GM10266 (cell line): ENCODE results near the gene HBG2.

ENCODE experiments used
- DNase-seq: peaks from one replicate; pipeline ENCODE4 v3.0.0; 2012; ENCODE audit errors: extremely low spot score
- CTCF ChIP-seq: IDR thresholded peaks from 2 replicates; pipeline ENCODE4 v1.5.1; 2012; ENCODE audit warnings: mild to moderate bottlenecking, low read depth; ENCODE audit not compliant: control insufficient read depth, insufficient read depth; ENCODE audit errors: missing control alignments

The HBG2 gene

DNA sequence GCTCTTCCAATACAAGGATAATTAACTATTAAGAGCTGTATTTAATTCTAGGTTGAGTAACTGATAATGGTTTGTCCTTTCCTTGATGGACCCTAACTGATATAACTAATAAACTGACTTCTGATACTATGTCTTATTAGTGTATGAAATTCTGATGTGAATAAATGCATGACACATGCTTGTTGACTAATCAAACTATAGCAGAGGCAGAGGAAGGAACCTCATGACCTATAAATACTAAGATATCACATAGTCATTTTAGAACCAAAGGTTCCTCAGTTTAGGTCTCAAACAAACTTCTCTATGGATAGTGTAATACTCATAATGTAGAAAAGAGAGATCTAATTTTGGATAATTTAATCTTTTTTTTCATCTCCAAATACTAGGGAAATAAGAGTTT, 15.5 kb downstream of the HBG2 start:
- TF ChIP-seq CTCF: no peak
- DNase-seq: no peak

GRCh38 chr11:5238486-5238885, 16.1 kb downstream of the HBG2 start:
- no peak for DNase-seq
- no peak for TF ChIP-seq CTCF

GRCh38 chr11:5237420-5237819, 17.2 kb downstream of the HBG2 start:
- no peak for DNase-seq
- TF ChIP-seq CTCF: no peak

DNA sequence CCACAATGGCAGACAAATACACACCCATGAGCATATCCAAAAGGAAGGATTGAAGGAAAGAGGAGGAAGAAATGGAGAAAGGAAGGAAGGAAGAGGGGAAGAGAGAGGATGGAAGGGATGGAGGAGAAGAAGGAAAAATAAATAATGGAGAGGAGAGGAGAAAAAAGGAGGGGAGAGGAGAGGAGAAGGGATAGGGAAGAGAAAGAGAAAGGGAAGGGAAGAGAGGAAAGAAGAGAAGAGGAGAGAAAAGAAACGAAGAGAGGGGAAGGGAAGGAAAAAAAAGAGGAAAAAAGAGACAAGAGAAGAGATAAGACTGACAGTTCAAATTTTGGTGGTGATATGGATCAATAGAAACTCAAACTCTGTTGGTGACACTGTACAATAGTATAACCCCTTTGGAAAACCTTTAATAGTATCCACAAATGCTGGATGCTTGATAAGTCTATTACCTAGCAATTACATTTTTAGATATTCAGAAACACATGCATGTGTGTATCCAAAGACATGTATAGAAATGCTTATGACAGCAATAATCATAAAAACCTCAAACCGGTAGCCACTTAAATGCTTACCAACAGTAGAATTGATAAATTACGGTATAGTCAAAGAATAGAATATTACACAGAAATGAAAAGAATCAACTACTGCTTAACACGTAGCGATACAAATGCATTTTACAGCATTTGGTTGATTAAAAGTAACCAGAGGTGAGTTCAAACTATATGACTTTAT, 19.1 kb downstream of the HBG2 start:
- TF ChIP-seq CTCF: no peak
- no peak for DNase-seq

DNA sequence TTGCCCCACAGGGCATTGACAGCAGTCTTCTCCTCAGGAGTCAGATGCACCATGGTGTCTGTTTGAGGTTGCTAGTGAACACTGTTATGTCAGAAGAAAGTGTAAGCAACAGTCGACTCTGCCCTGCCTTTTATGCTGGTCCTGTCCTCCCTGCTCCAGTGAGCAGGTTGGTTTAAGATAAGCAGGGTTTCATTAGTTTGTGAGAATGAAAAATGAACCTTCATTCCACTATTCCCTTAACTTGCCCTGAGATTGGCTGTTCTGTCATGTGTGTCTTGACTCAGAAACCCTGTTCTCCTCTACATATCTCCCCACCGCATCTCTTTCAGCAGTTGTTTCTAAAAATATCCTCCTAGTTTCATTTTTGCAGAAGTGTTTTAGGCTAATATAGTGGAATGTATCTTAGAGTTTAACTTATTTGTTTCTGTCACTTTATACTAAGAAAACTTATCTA, 20.2 kb downstream of the HBG2 start, which contains the start of gene HBD:
Gene HBD (minus strand): TSS at position 103 of the 454 bp plus-strand sequence. CDS start 50 bp downstream, at position 53.
- peak; percentile 4 for DNase-seq
- no peak for TF ChIP-seq CTCF

DNA sequence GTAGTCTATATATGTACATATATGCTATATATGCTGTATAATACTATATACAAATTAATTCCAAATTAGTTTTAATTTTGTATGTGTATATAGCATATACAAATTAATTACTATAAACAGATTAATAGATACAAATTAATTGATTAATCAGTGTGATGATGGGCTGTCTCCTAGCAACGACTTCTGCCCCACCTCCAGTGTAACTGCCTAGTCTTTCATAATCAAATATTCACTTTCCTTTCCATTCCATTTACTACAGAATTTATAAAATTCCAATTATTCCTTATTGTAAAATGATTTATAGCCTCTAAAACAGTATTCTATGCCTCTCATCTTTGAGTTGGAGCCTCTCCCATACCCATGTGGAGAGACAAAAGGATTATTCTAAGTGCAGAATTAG, 21.3 kb downstream of the HBG2 start:
- no peak for DNase-seq
- TF ChIP-seq CTCF: no peak

DNA sequence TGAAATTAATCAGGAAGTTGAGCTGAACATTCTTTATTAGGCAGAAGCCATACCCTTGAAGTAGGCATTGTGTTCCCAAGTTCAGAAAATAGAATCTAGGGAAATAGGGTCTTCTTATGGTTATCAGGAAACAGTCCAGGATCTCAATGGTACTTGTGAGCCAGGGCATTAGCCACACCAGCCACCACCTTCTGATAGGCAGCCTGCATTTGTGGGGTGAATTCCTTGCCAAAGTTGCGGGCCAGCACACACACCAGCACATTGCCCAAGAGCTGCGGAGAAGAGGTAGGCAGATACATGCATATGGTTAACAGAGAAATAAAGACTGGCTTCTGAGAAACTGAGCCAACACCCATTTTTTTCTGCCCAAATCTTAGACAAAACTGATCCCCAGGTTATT, 21.8 kb downstream of the HBG2 start:
- DNase-seq: no peak
- TF ChIP-seq CTCF: no peak
